GM12878 (cell line): ENCODE results near the gene FEM1B.

ENCODE experiments used
- ASH2L ChIP-seq: fragments of 300-600, 200-600 bp; sonication (generic); IDR thresholded peaks from 2 replicates; pipeline ENCODE4 v1.6.1; 2017; ENCODE audit warnings: low read depth, mild to moderate bottlenecking, borderline replicate concordance
- CTCF ChIP-seq, 3 experiments: IDR thresholded peaks in 2 of 3; conservative IDR thresholded peaks in 1 of 3; 2 replicates each; pipeline ENCODE4 v1.5.1; 2011; ENCODE audit warnings: low read depth in 3 of 3, low read length in 3 of 3, mild to moderate bottlenecking in 3 of 3, control low read depth in 2 of 3, moderate library complexity in 2 of 3, inconsistent platforms in 1 of 3, mixed read lengths in 1 of 3; ENCODE audit not compliant: control insufficient read depth in 2 of 3, insufficient read depth in 1 of 3; ENCODE audit errors: extremely low read depth in 1 of 3
- IKZF1 ChIP-seq: fragments of 450-650 bp; conservative IDR thresholded peaks from 2 replicates; pipeline ENCODE4 v1.6.1; 2017; ENCODE audit warnings: antibody characterized with exemption, mild to moderate bottlenecking
- KAT2A ChIP-seq: conservative IDR thresholded peaks from 2 replicates; pipeline ENCODE4 v1.6.1; 2011; ENCODE audit warnings: low read depth, low read length; ENCODE audit not compliant: control insufficient read depth
- POLR2A ChIP-seq: IDR thresholded peaks from 2 replicates; pipeline ENCODE4 v1.6.1; 2011; ENCODE audit warnings: low read depth, mild to moderate bottlenecking, low read length
- USF2 ChIP-seq: IDR thresholded peaks from 2 replicates; pipeline ENCODE4 v1.6.1; 2011; ENCODE audit warnings: low read depth, low read length, improper control_type of control experiment, borderline replicate concordance

GRCh38 chr15:68259883-68260282 is 17.7 kb upstream of the FEM1B start:
- TF ChIP-seq IKZF1, result no peak
- no peak for TF ChIP-seq POLR2A
- no peak for TF ChIP-seq USF2
- TF ChIP-seq ASH2L, result no peak
- TF ChIP-seq CTCF (IDR thresholded peaks at IDR 0.05 in 2 of 3, conservative IDR thresholded peaks at IDR 0.05 in 1 of 3; ENCODE audit: control insufficient read depth in 2 of 3, extremely low read depth in 1 of 3, insufficient read depth in 1 of 3, low read depth in 3 of 3, low read length in 3 of 3), result no peak
- TF ChIP-seq KAT2A, result no peak
